Adrenal gland (tissue), 12 donors: ENCODE measurements around the gene CCDC187. TPM values are rescaled to one million over a fixed set of nuclear protein-coding genes. Genes with fewer than 3 reads are reported as not detected.

Experiments
- DNase-seq, 7 donors: peaks; one replicate each; pipeline ENCODE4 v3.0.0-alpha.2; 2019 to 2020
- H3K27ac ChIP-seq, 5 donors: fragments of 200-600 bp; sonication (generic) in 4 of 5; 1 replicate in 3 of 5; 2 replicates in 2 of 5; pipeline versions ENCODE4 v1.5.1 to v1.8.0; 2016 to 2020; ENCODE audit warnings: mild to moderate bottlenecking in 1 of 5
- H3K27me3 ChIP-seq: fragments of 200-600 bp; 2 replicates; pipeline ENCODE4 v1.8.0; 2021
- H3K36me3 ChIP-seq, 2 donors: fragments of 200-600 bp; replicated peaks in 1 of 2; 1 replicate in 1 of 2; 2 replicates in 1 of 2; pipeline versions ENCODE4 v1.5.1 to v1.8.0; 2018 to 2022
- H3K4me1 ChIP-seq, 2 donors: fragments of 200-600 bp; replicated peaks in 1 of 2; 1 replicate in 1 of 2; 2 replicates in 1 of 2; pipeline versions ENCODE4 v1.5.1 to v1.8.0; 2018 to 2021
- H3K4me3 ChIP-seq, 4 donors: fragments of 200-600 bp; sonication (generic) in 3 of 4; one replicate each; pipeline ENCODE4 v1.5.1; 2016 to 2018
- H3K9me3 ChIP-seq, 3 donors: fragments of 200-600 bp; sonication (generic) in 1 of 3; replicated peaks in 1 of 3; 1 replicate in 2 of 3; 2 replicates in 1 of 3; pipeline versions ENCODE4 v1.5.1 to v1.8.0; 2016 to 2021
- POLR2A ChIP-seq, 2 donors: fragments of 450-650 bp; IDR thresholded peaks; one replicate each; pipeline ENCODE4 v1.6.1; 2017; ENCODE audit warnings: antibody characterized with exemption in 2 of 2, mild to moderate bottlenecking in 2 of 2, moderate library complexity in 1 of 2
- WGBS, 4 donors: extraction: QIAGEN DNeasy Blood & Tissue Kit in 2 of 4; methylation state at CpG; one replicate each; pipeline versions ENCODE4 v1.1.5 to v1.1.7; 2013 to 2017; 5-methylcytosine and 5-hydroxymethylcytosine counted together
- intact Hi-C, 2 donors: fragments of 100-400 bp; cut with DNase I; formaldehyde crosslinking; loops; one replicate each; pipeline versions ENCODE4 v1.14.1 to v1.15.0; 2022 to 2023
- polyA plus RNA-seq, 3 donors: library from polyadenylated mRNA; stranded (reverse); fragments of 200-250 nt in 2 of 3; fragments of 350-450 nt in 1 of 3; fragmentation: Illumina TruSeq in 1 of 3; extraction: RNeasy Lipid Tissue Mini Kit (QIAGEN cat#74804) in 1 of 3; gene quantifications; one replicate each; pipeline ENCODE4 v1.2.3, GENCODE V29; 2013 to 2014
- total RNA-seq, 9 donors: library from RNA; depleted of rRNA in 4 of 9; stranded (reverse); fragments of >200 nt in 4 of 9; fragments of 120-200 nt in 1 of 9; fragmentation: NEBNext Ultra II Directional in 1 of 9; extraction: Animal tissue kit (Norgen Biotek cat#: 25700) in 1 of 9; gene quantifications; one replicate each; pipeline versions ENCODE4 v1.1.0 to v1.2.4, GENCODE V29; 2013 to 2023
- TF ChIP-seq, protein P1 (sequence below), 6 experiments: fragments of 450-650 bp in 4 of 6; fragments of 200-600 bp in 2 of 6; sonication (generic) in 1 of 6; IDR thresholded peaks; 1 replicate in 5 of 6; 2 replicates in 1 of 6; pipeline versions ENCODE4 v1.5.1 to v1.8.0; 2016 to 2021; ENCODE audit warnings: antibody characterized with exemption in 6 of 6, mild to moderate bottlenecking in 2 of 6, moderate library complexity in 1 of 6
- donor health status: healthy with polysubstance abuse.
- donor health status: Bipolar disorder and iron deficiency.
- donor health status: DM: yes; HTN: yes; CAD: no.
- donor health status: DM: no; HTN: no; CAD: no.
- donor health status: DM: no; HTN: no; CAD: no.
- donor health status: DM: yes; HTN: yes; CAD: no.

CCDC187 gene
- total and polyA plus RNA-seq, 12 donors, result under 0.01 to 0.44 (median 0.08) TPM; not detected in 1

DNA sequence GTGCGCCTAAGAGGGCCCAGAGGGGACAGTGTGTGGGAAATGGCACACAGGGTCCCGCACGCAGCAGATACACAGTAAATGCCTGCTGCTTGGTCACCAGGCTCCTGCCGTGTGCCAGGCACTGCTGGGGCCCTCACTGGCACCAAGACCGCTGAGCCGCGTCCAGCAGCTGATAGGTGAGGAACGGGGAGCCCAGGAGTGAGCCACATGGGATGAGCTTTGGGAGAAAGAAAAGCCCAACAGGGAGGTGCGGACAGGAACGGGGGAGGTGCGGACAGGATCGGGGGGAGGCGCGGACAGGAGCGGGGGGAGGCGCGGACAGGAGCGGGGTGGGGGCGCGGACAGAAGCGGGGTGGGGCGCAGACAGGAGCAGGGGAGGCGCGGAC, 40.0 kb upstream of the CCDC187 start:
- no peak for DNase-seq

GRCh38 chr9:136343121-136343883, 39.4 kb upstream of the CCDC187 start:
- Histone ChIP-seq H3K4me3 (peak overlapping the region in 1 of 4 donors; percentile 51), H3K36me3 (no peaks in the 10 kb centered on the region), H3K9me3 (no peaks in the 10 kb centered on the region), H3K4me1 (peaks cover 16 to 45% of the 10 kb centered on the region in 2 donors), H3K27ac (peak overlapping the region in 4 of 5 donors; percentile 48 to 81 (median 67)), H3K27me3 (no peaks in the 10 kb centered on the region)
- peak; percentile 62 to 90 (median 73) for DNase-seq
- intact Hi-C loops, result no loop called here
- TF ChIP-seq POLR2A (IDR thresholded peaks at IDR 0.05), result no peak
- TF ChIP-seq, protein P1, sequence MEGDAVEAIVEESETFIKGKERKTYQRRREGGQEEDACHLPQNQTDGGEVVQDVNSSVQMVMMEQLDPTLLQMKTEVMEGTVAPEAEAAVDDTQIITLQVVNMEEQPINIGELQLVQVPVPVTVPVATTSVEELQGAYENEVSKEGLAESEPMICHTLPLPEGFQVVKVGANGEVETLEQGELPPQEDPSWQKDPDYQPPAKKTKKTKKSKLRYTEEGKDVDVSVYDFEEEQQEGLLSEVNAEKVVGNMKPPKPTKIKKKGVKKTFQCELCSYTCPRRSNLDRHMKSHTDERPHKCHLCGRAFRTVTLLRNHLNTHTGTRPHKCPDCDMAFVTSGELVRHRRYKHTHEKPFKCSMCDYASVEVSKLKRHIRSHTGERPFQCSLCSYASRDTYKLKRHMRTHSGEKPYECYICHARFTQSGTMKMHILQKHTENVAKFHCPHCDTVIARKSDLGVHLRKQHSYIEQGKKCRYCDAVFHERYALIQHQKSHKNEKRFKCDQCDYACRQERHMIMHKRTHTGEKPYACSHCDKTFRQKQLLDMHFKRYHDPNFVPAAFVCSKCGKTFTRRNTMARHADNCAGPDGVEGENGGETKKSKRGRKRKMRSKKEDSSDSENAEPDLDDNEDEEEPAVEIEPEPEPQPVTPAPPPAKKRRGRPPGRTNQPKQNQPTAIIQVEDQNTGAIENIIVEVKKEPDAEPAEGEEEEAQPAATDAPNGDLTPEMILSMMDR (IDR thresholded peaks at IDR 0.05), result no peak
- 20 to 55% (median 49%) methylated on average over 2 to 23 of the region's 23 CpGs for WGBS, 4 donors

More for the DNA sequence above, 40.0 kb upstream of the CCDC187 start:
- TF ChIP-seq, protein P1 (IDR thresholded peaks at IDR 0.05), result no peak
- no peak for TF ChIP-seq POLR2A (IDR thresholded peaks at IDR 0.05)
- Histone ChIP-seq H3K9me3 (no peaks in the 10 kb centered on the region), H3K4me1 (peaks cover 16 to 45% of the 10 kb centered on the region in 2 donors), H3K27me3 (no peaks in the 10 kb centered on the region), H3K36me3 (no peaks in the 10 kb centered on the region), H3K27ac (peak overlapping the region in 1 of 5 donors; percentile 78), H3K4me3 (no peak overlapping the region)
- intact Hi-C loops, result no loop called here
- 93 to 98% (median 94%) methylated on average over 20 to 24 of the region's 24 CpGs for WGBS, 4 donors

DNA sequence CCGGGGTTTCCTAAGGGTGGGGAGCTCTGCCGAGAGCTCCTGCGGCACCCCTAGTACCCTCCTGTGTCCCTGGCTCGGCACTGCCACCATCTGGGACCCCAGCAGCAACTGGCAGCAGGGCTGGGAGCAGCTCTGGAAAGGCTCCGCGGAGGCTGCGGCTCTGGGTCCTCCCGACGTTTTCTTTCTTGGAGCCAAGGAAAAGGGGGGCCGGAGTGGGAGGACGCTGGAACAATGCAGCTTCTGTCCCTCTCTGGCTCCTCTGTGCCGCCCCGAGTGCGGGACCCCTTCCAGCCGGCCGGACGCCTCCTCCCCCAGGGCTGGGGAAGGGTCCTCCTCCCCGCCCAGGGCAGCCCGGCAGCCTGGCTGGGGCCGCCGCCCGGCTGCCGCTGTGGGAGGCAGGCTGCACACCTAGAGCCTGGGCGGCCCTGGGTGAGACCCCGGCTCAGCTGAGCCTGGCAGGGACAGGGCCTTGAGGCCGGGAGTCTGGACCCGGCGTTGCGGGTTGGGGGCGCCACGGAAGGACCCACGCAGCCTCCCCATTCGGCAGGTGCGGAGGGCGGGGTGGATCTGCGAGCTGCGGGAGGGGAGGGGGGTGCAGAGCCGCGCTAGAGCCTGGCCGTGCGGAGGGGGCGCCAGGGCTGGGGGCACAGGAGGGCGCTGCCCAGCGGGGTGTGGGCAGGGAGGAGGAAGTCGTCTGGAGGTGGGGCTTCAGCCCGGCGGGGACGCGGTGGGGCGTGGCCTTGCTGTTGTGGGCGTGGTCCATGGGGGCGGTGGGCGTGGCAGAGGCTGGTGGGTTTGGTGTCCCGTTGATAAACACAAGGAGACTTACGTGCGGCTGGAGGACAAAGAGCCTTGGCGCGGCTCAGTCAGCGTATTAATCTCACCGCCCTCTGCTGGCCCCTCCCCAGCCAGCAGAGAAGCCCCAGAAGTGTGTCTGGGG, 38.6 kb upstream of the CCDC187 start:
- 11 to 30% (median 22%) methylated on average over 10 to 60 of the region's 60 CpGs for WGBS, 4 donors
- peak in 1 of 2 donors; percentile 78 for TF ChIP-seq POLR2A (IDR thresholded peaks at IDR 0.05)
- TF ChIP-seq, protein P1 (IDR thresholded peaks at IDR 0.05), result no peak
- H3K9me3 ChIP-seq, result no peaks in the 10 kb centered on the region
- H3K27ac ChIP-seq, result peak overlapping the region in 4 of 5 donors; percentile 56 to 81 (median 69)
- peaks cover 0 to 3% of the 10 kb centered on the region in 2 donors for H3K36me3 ChIP-seq
- peak overlapping the region in 3 of 4 donors; percentile 30 to 51 (median 40) for H3K4me3 ChIP-seq
- H3K4me1 ChIP-seq, result peaks cover 16 to 45% of the 10 kb centered on the region in 2 donors
- intact Hi-C loops, result no loop called here
- peak; percentile 81 to 96 (median 93) for DNase-seq
- no peaks in the 10 kb centered on the region for H3K27me3 ChIP-seq

- TF ChIP-seq POLR2A (IDR thresholded peaks at IDR 0.05), result no peak
- TF ChIP-seq, protein P1 (IDR thresholded peaks at IDR 0.05), result no peak
- Histone ChIP-seq H3K36me3 (peaks cover 0 to 6% of the 10 kb centered on the region in 2 donors), H3K27me3 (no peaks in the 10 kb centered on the region), H3K4me1 (peaks cover 16 to 45% of the 10 kb centered on the region in 2 donors), H3K9me3 (no peaks in the 10 kb centered on the region), H3K4me3 (no peak overlapping the region), H3K27ac (peak overlapping the region in 4 of 5 donors; percentile 42 to 81 (median 67))
- intact Hi-C loops, result no loop called here
- 73 to 93% (median 81%) methylated on average over 6 to 10 of the region's 10 CpGs for WGBS, 4 donors
- no peak for DNase-seq
Observed at GRCh38 chr9:136341769-136342168, 37.9 kb upstream of the CCDC187 start.
